SH-SY5Y (cell line): ENCODE results near the gene RYR3.

Source experiments
- GATA2 ChIP-seq: IDR thresholded peaks from 2 replicates; pipeline ENCODE4 v1.6.1; 2011; ENCODE audit warnings: mild to moderate bottlenecking, low read depth, low read length
- GATA3 ChIP-seq: IDR thresholded peaks from 2 replicates; pipeline ENCODE4 v1.6.1; 2011; ENCODE audit warnings: low read depth, mild to moderate bottlenecking, low read length, moderate library complexity

GRCh38 chr15:33706173-33706572, 395.4 kb downstream of the RYR3 start:
- TF ChIP-seq GATA2, result no peak
- no peak for TF ChIP-seq GATA3
